DOHH2 (cell line): ENCODE measurements around the gene PRDM10.

Source experiments
- EZH2phosphoT487 ChIP-seq: fragments of 200-600 bp; sonication (generic); IDR thresholded peaks from 2 replicates; pipeline ENCODE4 v1.6.1; 2017; ENCODE audit warnings: borderline replicate concordance, mild to moderate bottlenecking, antibody characterized with exemption, low read length, moderate library complexity, mixed read lengths
- TF ChIP-seq, protein P1 (sequence below): fragments of 200-600 bp; sonication (generic); IDR thresholded peaks from one replicate; pipeline ENCODE4 v1.5.1; 2014; ENCODE audit warnings: antibody characterized with exemption, mild to moderate bottlenecking, low read depth, low read length; ENCODE audit not compliant: poor library complexity, severe bottlenecking

DNA sequence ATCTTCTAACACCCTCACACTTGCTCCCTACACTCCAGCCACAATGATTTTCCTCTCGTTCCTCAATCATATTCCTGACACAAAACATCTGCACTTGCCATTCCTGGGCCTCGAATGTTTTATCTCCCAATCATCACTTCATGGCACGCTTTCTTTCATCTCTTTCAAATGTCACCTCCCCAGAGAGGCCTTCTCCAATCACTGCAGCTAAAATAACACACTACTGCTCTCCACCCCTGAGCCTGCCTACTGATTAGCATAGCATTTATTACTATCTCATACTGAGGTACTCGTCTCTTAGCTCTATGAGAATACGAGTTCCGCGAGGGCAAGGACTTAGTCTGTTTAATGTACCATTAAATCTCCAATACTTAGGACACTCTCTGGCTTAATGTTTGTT is 130.7 kb downstream of the PRDM10 start:
- TF ChIP-seq, protein P1, sequence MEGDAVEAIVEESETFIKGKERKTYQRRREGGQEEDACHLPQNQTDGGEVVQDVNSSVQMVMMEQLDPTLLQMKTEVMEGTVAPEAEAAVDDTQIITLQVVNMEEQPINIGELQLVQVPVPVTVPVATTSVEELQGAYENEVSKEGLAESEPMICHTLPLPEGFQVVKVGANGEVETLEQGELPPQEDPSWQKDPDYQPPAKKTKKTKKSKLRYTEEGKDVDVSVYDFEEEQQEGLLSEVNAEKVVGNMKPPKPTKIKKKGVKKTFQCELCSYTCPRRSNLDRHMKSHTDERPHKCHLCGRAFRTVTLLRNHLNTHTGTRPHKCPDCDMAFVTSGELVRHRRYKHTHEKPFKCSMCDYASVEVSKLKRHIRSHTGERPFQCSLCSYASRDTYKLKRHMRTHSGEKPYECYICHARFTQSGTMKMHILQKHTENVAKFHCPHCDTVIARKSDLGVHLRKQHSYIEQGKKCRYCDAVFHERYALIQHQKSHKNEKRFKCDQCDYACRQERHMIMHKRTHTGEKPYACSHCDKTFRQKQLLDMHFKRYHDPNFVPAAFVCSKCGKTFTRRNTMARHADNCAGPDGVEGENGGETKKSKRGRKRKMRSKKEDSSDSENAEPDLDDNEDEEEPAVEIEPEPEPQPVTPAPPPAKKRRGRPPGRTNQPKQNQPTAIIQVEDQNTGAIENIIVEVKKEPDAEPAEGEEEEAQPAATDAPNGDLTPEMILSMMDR, result no peak
- TF ChIP-seq EZH2phosphoT487, result no peak
